GM18519 (cell line): ENCODE data around the gene GAA.
"Not testable (repeated sequence)": the region's sequence is repeated elsewhere in the genome, so short reads cannot be mapped to it uniquely, and the experiment has no call there.

ENCODE experiments used
- ATAC-seq: cut with Tn5 transposase; IDR thresholded peaks from one replicate; pipeline ENCODE4 v1.9.1; 2021; ENCODE audit warnings: mild to moderate bottlenecking, moderate library complexity; ENCODE audit not compliant: unreplicated experiment, low FRiP score

GAA gene

DNA sequence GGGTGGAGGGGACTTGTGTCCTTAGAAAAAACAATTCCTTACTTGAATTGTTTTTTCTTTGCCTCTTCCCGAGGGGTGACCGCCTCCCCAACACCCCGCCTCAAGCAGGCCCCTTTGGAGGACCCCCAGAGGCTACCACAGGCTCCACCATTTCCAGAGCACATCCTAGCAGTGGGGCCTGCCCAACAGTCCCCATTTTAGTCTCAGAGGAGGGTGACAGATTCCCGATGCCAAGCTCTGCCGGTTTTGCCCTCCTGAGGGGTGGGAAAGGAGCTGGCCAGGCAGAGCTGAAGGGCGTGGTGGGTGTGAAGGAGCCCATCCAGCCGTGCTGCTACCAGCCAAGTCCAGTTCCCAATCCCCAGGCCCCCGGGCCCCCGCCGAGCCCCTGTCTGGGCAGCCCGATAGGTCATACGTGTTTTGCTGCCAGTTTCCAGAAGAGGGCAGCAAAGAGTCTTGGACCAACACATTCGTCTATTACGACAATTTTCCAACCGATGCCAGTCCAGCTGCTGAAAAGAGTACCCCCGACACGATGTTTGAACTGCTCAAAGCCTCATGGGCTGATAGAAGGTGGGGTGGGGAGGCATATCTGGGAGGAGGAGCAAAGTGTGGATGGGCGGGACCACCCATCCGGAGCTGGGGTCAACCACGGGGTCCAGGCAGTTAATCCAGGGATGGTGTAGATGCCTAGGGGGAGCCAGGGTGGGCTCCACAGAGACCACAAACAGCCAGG, 18.8 kb upstream of the GAA start:
- no peak for ATAC-seq

GRCh38 chr17:80083136-80083661, 18.2 kb upstream of the GAA start:
- no peak for ATAC-seq

GRCh38 chr17:80084773-80085172, 16.6 kb upstream of the GAA start:
- ATAC-seq, result no peak

GRCh38 chr17:80086081-80086480, 15.3 kb upstream of the GAA start:
- ATAC-seq, result no peak

DNA sequence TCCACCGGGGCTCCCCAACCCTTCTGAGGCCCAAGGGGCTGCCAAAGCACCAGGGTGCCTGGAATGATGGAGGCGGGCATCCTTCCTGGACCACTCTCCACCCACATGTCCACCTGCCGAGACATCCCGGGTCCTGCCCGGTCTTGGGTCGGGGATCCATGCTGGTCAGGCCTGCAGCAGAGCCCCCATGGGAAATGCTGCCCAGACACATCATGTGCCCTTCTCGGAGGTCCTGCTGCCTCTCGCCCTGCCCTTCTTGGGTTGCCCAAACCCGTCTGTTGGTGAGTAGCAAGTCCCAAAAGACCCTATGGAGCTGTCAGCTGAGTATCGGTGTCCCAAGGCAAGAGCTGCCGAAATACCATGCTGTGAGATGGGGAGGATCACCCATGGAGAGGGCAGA, 14.8 kb upstream of the GAA start:
- no peak for ATAC-seq

GRCh38 chr17:80087346-80088265, 13.8 kb upstream of the GAA start:
- no peak for ATAC-seq

- no peak for ATAC-seq
Observed at GRCh38 chr17:80089762-80090161, 11.6 kb upstream of the GAA start.

DNA sequence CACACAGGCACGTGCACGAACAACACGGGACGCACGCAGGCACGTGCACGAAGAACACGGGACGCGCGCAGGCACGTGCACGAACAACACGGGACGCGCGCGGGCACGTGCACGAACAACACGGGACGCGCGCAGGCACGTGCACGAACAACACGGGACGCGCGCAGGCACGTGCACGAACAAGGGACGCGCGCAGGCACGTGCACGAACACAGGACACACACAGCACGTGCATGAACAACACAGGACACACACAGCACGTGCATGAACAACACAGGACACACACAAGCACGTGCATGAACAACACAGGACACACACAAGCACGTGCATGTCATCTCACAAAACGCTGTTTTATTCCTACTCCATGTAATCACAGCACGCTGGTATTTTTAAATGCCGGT, 11.2 kb upstream of the GAA start:
- not testable (repeated sequence) for ATAC-seq

DNA sequence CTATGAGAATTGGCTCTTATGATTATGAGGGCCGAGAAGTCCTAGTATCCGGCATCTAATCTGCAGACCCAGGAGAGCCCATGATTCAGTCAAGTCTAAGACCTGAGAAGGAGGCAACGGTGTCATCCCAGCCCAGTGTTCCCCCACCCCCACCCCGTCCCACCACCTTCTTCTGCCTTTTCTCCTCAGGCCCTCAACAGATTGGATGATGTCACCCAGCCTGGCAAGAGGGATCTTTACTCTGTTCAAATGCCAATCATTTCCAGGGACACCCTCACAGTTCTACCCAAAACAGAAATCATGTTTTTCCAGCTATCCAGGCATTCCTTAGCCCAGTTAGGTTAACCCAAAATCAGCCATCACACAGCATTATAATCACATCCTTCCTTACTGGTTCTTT, 10.0 kb upstream of the GAA start:
- no peak for ATAC-seq

- no peak for ATAC-seq
Observed at GRCh38 chr17:80092959-80093358, 8.4 kb upstream of the GAA start.

- ATAC-seq, result no peak
Observed at GRCh38 chr17:80095038-80095843, 6.1 kb upstream of the GAA start.

- ATAC-seq, result no peak
Observed at GRCh38 chr17:80095844-80096475, 5.4 kb upstream of the GAA start.

GRCh38 chr17:80096561-80097021, 4.8 kb upstream of the GAA start:
- no peak for ATAC-seq

GRCh38 chr17:80097127-80097621, 4.2 kb upstream of the GAA start:
- no peak for ATAC-seq

DNA sequence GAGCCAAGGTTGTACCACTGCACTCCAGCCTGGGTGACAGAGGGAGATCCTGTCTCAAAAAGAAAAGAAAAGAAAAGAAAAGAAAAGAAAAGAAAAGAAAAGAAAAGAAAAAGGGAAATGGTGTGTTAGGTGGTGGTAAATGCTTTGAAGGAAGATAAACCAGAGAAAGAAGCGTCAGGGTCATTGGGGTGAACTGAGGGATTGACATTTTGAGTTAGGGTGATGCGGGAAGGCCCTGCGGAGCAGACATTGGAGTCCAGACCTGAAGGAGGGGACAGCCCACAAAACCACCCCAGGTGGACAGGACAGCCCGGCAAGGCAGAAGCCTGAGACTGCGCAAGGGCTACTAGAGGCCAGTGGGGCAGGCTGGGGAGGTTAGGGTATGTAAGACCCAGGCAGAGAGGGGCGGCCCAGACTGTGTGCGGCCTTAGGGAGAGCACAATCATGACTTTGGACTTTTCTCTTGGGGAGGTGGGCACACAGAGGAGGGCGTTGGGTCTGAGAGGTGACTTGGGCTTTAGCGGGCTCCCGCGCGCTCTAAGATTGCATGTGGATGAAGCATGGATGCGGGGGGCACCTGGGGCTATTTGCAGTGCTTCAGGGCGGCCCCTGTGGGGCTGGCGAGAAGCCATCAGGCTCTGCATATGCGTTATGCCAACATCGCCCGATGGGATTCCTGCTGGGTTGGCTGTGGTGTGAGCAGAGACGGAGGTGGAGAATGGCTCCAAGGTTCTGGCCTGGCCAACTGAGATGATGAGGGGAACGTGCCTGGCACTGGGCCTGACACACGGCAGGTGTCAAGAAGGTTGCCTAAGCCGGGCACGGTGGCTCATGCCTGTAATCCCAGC, 3.3 kb upstream of the GAA start:
- no peak for ATAC-seq

- ATAC-seq, result no peak
Observed at GRCh38 chr17:80099291-80100034, 1.9 kb upstream of the GAA start.

- ATAC-seq, result no peak
Observed at GRCh38 chr17:80100035-80100323, 1.4 kb upstream of the GAA start.

DNA sequence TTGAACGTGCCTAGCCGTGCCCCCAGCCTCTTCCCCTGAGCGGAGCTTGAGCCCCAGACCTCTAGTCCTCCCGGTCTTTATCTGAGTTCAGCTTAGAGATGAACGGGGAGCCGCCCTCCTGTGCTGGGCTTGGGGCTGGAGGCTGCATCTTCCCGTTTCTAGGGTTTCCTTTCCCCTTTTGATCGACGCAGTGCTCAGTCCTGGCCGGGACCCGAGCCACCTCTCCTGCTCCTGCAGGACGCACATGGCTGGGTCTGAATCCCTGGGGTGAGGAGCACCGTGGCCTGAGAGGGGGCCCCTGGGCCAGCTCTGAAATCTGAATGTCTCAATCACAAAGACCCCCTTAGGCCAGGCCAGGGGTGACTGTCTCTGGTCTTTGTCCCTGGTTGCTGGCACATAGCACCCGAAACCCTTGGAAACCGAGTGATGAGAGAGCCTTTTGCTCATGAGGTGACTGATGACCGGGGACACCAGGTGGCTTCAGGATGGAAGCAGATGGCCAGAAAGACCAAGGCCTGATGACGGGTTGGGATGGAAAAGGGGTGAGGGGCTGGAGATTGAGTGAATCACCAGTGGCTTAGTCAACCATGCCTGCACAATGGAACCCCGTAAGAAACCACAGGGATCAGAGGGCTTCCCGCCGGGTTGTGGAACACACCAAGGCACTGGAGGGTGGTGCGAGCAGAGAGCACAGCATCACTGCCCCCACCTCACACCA, 724 bp downstream of the GAA start:
- no peak for ATAC-seq
